SK-N-MC (cell line): ENCODE results near the gene GSTA2.

Experiments
- EZH2 ChIP-seq: fragments of 200-600 bp; sonication (generic); IDR thresholded peaks from one replicate; pipeline ENCODE4 v1.6.1; 2017; ENCODE audit warnings: antibody characterized with exemption
- FOXP2 ChIP-seq: optimal IDR thresholded peaks from 2 replicates; pipeline ENCODE3; 2011; ENCODE audit warnings: mild to moderate bottlenecking, moderate library complexity; ENCODE audit not compliant: insufficient read depth; ENCODE audit errors: extremely low read length, control extremely low read depth
- POLR2AphosphoS5 ChIP-seq: IDR thresholded peaks from 2 replicates; pipeline ENCODE4 v1.6.1; 2012; ENCODE audit warnings: mild to moderate bottlenecking, low read depth, low read length, borderline replicate concordance

GRCh38 chr6:52731719-52732118 lies 31.6 kb downstream of the GSTA2 start:
- TF ChIP-seq EZH2 (no peak), POLR2AphosphoS5 (no peak), FOXP2 (no peak)
